Measurements from ENCODE around the gene MACROD2.

DNA sequence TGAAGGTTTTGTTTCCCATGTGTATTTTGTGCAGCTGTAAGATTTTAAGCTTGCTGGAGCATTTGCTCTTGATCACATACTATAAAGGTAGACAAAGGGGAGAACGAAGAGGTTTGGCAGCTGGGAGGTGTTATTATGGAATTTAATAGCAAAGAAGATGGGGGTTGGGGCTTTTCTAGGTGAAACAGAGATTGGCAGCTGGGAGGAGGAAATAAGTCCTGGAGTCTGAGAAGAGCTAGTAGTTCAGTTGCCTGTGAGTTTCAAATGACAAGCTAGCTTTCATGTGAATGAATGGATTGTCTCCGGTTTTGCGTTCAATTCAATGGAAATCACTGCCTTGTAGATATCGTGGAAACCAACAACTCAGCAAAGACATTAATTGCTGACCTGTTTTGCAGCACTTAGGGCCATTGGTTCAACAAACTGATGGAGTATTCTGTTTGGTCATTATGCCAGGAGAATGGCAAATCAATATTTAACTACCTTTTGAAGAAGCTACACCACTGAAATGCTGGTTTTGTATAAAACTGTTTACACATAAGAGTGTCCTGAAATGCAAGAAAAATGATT, 380.2 kb downstream of the MACROD2 start:
- TF ChIP-seq, protein P1, sequence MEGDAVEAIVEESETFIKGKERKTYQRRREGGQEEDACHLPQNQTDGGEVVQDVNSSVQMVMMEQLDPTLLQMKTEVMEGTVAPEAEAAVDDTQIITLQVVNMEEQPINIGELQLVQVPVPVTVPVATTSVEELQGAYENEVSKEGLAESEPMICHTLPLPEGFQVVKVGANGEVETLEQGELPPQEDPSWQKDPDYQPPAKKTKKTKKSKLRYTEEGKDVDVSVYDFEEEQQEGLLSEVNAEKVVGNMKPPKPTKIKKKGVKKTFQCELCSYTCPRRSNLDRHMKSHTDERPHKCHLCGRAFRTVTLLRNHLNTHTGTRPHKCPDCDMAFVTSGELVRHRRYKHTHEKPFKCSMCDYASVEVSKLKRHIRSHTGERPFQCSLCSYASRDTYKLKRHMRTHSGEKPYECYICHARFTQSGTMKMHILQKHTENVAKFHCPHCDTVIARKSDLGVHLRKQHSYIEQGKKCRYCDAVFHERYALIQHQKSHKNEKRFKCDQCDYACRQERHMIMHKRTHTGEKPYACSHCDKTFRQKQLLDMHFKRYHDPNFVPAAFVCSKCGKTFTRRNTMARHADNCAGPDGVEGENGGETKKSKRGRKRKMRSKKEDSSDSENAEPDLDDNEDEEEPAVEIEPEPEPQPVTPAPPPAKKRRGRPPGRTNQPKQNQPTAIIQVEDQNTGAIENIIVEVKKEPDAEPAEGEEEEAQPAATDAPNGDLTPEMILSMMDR (IDR thresholded peaks at IDR 0.05), result no peak
- TF ChIP-seq POLR2A (IDR thresholded peaks at IDR 0.05), result no peak
